GM21717 (cell line): ENCODE results near the gene CHRNB4.
"Not testable (repeated sequence)": the region's sequence is repeated elsewhere in the genome, so short reads cannot be mapped to it uniquely, and the experiment has no call there.

Experiments used
- ATAC-seq: cut with Tn5 transposase; IDR thresholded peaks from one replicate; pipeline ENCODE4 v1.9.1; 2021; ENCODE audit warnings: mild to moderate bottlenecking, moderate library complexity; ENCODE audit not compliant: unreplicated experiment

CHRNB4 gene

GRCh38 chr15:78618064-78618463 lies 22.9 kb downstream of the CHRNB4 start:
- ATAC-seq = no peak

DNA sequence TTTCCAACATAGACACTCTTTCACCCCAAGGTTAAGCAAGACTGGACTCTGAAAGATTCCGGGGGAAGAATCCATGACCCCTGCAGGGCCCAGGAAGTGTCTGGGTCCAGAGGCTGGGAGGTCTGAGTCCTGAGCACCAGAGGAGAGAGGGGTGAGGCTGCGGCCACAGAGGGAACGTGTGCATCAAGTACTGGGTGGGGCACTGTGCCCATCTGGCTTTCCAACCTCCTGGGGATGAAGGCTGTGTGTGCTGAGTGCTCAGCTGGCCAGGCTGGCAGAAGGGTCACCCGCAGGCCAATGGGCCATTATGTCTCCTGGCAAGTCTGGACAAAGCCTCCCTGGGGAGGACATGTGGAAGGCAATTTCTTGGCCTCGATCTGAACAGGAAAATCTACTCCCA lies 23.5 kb downstream of the CHRNB4 start:
- no peak for ATAC-seq

DNA sequence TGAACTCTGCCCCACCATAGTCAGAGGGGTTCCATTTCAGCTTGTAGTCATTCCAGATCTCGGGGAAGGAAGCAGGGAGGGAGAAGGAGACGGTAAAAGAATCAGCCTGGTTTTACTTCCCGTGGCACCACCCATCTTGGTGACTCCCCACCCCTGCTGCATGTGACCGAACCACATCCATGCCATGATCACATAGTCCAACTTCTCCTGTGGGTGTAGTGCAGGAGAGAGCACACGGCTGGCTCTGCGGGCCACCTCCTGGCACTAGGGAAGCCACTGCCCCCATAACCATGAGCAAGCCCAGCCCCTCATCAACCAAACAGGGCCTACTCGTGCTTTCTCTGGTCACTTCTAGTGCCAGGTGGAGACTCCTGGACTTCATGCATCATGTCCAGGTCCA lies 23.9 kb downstream of the CHRNB4 start:
- ATAC-seq = no peak

GRCh38 chr15:78616506-78616905 lies 24.5 kb downstream of the CHRNB4 start:
- ATAC-seq = no peak

DNA sequence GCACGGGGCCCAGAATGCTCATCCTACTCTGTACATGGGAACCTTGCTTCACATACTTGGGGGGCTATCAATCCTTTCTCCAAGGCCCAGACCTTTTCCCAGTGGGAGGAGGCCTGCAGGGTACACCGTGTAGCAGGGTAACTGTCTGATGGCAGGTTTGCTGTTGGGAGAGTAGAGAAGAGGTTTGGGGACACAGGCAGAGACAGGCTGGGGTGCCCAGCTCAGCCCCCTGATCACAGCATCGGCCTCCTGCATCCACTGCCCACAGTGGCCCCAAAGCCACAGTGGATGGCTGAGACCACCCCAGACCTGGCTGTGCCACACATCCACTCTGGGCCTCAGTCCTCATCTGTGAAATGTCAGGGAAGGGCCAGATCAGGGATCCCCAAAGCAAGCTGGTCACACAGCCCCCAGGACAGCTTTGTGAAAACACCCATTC lies 25.8 kb downstream of the CHRNB4 start:
- no peak for ATAC-seq

GRCh38 chr15:78614021-78614420 lies 27.0 kb downstream of the CHRNB4 start:
- no peak for ATAC-seq

DNA sequence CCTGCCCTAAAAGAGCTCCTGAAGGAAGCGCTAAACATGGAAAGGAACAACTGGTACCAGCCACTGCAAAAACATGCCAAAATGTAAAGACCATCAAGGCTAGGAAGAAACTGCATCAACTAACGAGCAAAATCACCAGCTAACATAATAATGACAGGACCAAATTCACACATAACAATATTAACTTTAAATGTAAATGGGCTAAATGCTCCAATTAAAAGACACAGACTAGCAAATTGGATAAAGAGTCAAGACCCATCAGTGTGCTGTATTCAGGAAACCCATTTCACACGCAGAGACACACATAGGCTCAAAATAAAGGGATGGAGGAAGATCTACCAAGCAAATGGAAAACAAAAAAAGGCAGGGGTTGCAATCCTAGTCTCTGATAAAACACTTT lies 31.5 kb downstream of the CHRNB4 start:
- not testable (repeated sequence) for ATAC-seq

- no peak for ATAC-seq
Measured at GRCh38 chr15:78605680-78606079, 35.3 kb downstream of the CHRNB4 start.

DNA sequence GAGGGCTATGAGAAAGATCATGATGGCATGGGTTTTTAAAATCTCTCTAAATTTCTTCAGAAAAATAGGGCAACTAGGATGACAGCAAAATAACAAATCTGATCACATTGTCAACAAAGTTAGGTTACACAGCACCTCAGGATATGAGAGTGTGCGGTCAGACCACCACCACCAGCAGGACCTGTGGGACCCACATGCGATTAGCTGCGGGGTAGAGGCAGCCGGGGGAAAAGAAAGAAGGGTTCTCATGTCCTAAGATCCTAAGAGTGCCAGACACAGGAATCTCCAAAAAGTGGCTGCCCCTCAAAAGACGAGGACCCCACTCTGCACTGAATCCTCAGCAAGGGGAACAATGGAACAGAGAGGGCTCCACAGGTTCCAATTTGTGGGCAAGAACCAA lies 35.8 kb downstream of the CHRNB4 start:
- no peak for ATAC-seq

GRCh38 chr15:78604420-78604819 lies 36.6 kb downstream of the CHRNB4 start:
- ATAC-seq = no peak

GRCh38 chr15:78603467-78603866 lies 37.5 kb downstream of the CHRNB4 start:
- no peak for ATAC-seq

DNA sequence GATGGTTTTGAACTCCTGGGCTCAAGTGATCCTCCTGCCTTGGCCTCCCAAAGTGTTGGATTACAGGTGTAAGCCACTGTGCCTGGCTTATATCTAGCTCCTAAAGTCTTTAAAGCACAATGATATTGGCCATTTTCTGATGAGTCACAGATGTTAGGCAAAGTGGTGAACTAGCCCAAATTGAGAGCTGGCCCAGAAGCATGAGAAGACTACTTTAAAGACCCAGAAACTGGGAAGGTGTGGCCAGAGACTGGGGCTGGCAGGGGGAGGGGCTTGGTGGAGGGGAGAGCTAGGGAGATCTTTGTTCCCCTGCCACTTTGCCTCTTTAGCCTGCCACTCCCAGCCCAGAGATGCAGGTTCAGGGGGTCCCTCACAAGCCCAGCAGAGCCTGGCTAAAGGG lies 41.8 kb downstream of the CHRNB4 start:
- ATAC-seq = no peak

GRCh38 chr15:78598348-78598747 lies 42.7 kb downstream of the CHRNB4 start:
- no peak for ATAC-seq

DNA sequence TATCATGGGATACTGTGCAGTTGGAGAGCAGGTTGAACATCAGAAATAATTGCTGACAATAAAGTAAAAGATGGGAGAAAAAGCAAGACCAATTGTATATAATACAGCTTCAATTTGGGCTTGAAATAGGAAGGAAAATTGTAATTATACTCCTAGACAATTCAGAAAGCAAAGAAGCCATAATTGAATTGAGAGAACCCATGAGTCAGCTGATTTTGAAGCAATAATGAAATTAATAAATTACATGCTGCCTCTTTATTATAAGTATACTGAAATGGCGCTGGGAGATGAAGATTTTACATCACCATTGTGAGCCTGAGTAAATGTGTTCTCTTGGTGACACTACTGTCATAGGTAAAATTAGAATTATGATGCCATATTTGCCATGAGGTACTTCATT lies 43.4 kb downstream of the CHRNB4 start:
- no peak for ATAC-seq

- no peak for ATAC-seq
Measured at GRCh38 chr15:78574944-78575343, 66.1 kb downstream of the CHRNB4 start.
